Activated CD4-positive, CD25-positive, alpha-beta regulatory T cell treated with anti-CD3 and anti-CD28 coated beads, Interleukin-2, amount 50 U/mL, for 16 hours (primary cell): ENCODE data around the gene ZDHHC22.

Experiments
- DNase-seq: peaks from one replicate; pipeline ENCODE4 v3.0.0-alpha.2; 2020; ENCODE audit warnings: low read depth, low spot score

Gene ZDHHC22

GRCh38 chr14:77126461-77126990 lies 15.1 kb downstream of the ZDHHC22 start:
- DNase-seq = no peak

- DNase-seq = no peak
Observed at GRCh38 chr14:77125823-77126325, 15.7 kb downstream of the ZDHHC22 start.

GRCh38 chr14:77125281-77125801 lies 16.2 kb downstream of the ZDHHC22 start:
- DNase-seq = no peak

GRCh38 chr14:77124345-77125280 lies 17.0 kb downstream of the ZDHHC22 start:
- DNase-seq = peak; percentile 31

- DNase-seq = no peak
Observed at GRCh38 chr14:77123381-77124325, 17.9 kb downstream of the ZDHHC22 start.

- DNase-seq = no peak
Observed at GRCh38 chr14:77122526-77123125, 19.0 kb downstream of the ZDHHC22 start.

GRCh38 chr14:77120771-77121743 lies 20.5 kb downstream of the ZDHHC22 start:
- no peak for DNase-seq

- DNase-seq = no peak
Observed at GRCh38 chr14:77119851-77120250, 21.7 kb downstream of the ZDHHC22 start.

- no peak for DNase-seq
Observed at GRCh38 chr14:77116172-77116817, 25.3 kb downstream of the ZDHHC22 start.

- no peak for DNase-seq
Observed at GRCh38 chr14:77114609-77115008, 27.0 kb downstream of the ZDHHC22 start.

- no peak for DNase-seq
Observed at GRCh38 chr14:77113644-77114043, 27.9 kb downstream of the ZDHHC22 start.

- no peak for DNase-seq
Observed at GRCh38 chr14:77111021-77111420, 30.6 kb downstream of the ZDHHC22 start.

- no peak for DNase-seq
Observed at GRCh38 chr14:77110286-77110685, 31.3 kb downstream of the ZDHHC22 start.

- no peak for DNase-seq
Observed at GRCh38 chr14:77109656-77110055, 31.9 kb downstream of the ZDHHC22 start.

GRCh38 chr14:77108753-77109152 lies 32.8 kb downstream of the ZDHHC22 start:
- DNase-seq = no peak

GRCh38 chr14:77107228-77107627 lies 34.4 kb downstream of the ZDHHC22 start:
- no peak for DNase-seq

GRCh38 chr14:77106666-77107065 lies 34.9 kb downstream of the ZDHHC22 start:
- DNase-seq = no peak

- DNase-seq = no peak
Observed at GRCh38 chr14:77105145-77105939, 36.2 kb downstream of the ZDHHC22 start.

- DNase-seq = no peak
Observed at GRCh38 chr14:77104393-77104792, 37.2 kb downstream of the ZDHHC22 start.
